CD4-positive, alpha-beta memory T cell (primary cell): ENCODE data around the gene GGNBP2. TPM values are rescaled to one million over a fixed set of nuclear protein-coding genes. Genes with fewer than 3 reads are reported as not detected.
A peak's percentile ranks its signal among the peaks of the same experiment; 100 is the strongest.

ENCODE experiments used
- CTCF ChIA-PET: fragments of 350-600 bp; sonication (Branson Sonifier 250); formaldehyde crosslinking; loops from one replicate; lab custom pipeline; 2021; ENCODE audit warnings: inconsistent platforms; ENCODE audit not compliant: partially characterized antibody; lab: Charles Lee
- POLR2A ChIA-PET: fragments of 350-600 bp; sonication (Branson Sonifier 250); formaldehyde crosslinking; loops from one replicate; lab custom pipeline; 2021; ENCODE audit not compliant: partially characterized antibody; lab: Charles Lee
- DNase-seq, 5 donors: peaks; one replicate each; pipeline versions ENCODE4 v3.0.0 to v3.0.0-alpha.2; 2020 to 2022; ENCODE audit warnings: mixed read lengths in 1 of 5
- H3K27ac ChIP-seq: one replicate; pipeline ENCODE4 v1.7.0; 2013; ENCODE audit warnings: low read depth, low read length
- H3K27me3 ChIP-seq: 2 replicates; pipeline ENCODE4 v1.7.0; 2013; ENCODE audit warnings: mild to moderate bottlenecking, low read length, moderate library complexity; ENCODE audit not compliant: insufficient read depth
- H3K36me3 ChIP-seq: 2 replicates; pipeline ENCODE4 v1.7.0; 2013; ENCODE audit warnings: mild to moderate bottlenecking, low read length, moderate library complexity; ENCODE audit not compliant: insufficient read depth
- H3K4me1 ChIP-seq: 2 replicates; pipeline ENCODE4 v1.7.0; 2013; ENCODE audit warnings: mild to moderate bottlenecking, low read length, moderate library complexity; ENCODE audit not compliant: insufficient read depth
- H3K4me3 ChIP-seq, 2 donors: one replicate each; pipeline ENCODE4 v1.7.0; 2013; ENCODE audit warnings: low read length in 2 of 2, mild to moderate bottlenecking in 1 of 2
- H3K9me3 ChIP-seq, 2 donors: one replicate each; pipeline ENCODE4 v1.7.0; 2013; ENCODE audit warnings: low read length in 2 of 2, control low read depth in 1 of 2; ENCODE audit not compliant: control insufficient read depth in 1 of 2
- H3K27ac Mint-ChIP-seq, 7 donors: one replicate each; pipeline ENCODE4 v1.8.0; 2020 to 2021; ENCODE audit warnings: mixed read lengths in 7 of 7, mild to moderate bottlenecking in 6 of 7, inconsistent platforms in 3 of 7, moderate library complexity in 3 of 7
- H3K27me3 Mint-ChIP-seq, 2 donors: one replicate each; pipeline ENCODE4 v1.8.0; 2020 to 2021; ENCODE audit warnings: mixed read lengths in 2 of 2
- H3K36me3 Mint-ChIP-seq, 2 donors: one replicate each; pipeline ENCODE4 v1.8.0; 2020 to 2021; ENCODE audit warnings: mixed read lengths in 2 of 2, inconsistent platforms in 1 of 2, mild to moderate bottlenecking in 1 of 2
- H3K4me1 Mint-ChIP-seq, 4 donors: one replicate each; pipeline ENCODE4 v1.8.0; 2020 to 2021; ENCODE audit warnings: mixed read lengths in 4 of 4, mild to moderate bottlenecking in 1 of 4
- H3K4me3 Mint-ChIP-seq, 8 donors: one replicate each; pipeline ENCODE4 v1.8.0; 2020 to 2021; ENCODE audit warnings: mixed read lengths in 8 of 8, mild to moderate bottlenecking in 7 of 8, moderate library complexity in 6 of 8, inconsistent platforms in 3 of 8
- H3K9me3 Mint-ChIP-seq, 8 donors: one replicate each; pipeline ENCODE4 v1.8.0; 2020 to 2021; ENCODE audit warnings: mixed read lengths in 8 of 8, mild to moderate bottlenecking in 5 of 8, inconsistent platforms in 3 of 8, moderate library complexity in 1 of 8
- intact Hi-C: fragments of 100-400 bp; cut with micrococcal nuclease; formaldehyde crosslinking; loops from one replicate; pipeline ENCODE4 v1.15.1; 2023
- polyA plus RNA-seq, 2 donors: library from polyadenylated mRNA; unstranded; fragments of 300-500 nt; fragmentation: Illumina TruSeq; gene quantifications; one replicate each; pipeline ENCODE4 v1.2.3, GENCODE V29; 2021
- total RNA-seq, 2 experiments: library from RNA; stranded (reverse); gene quantifications; one replicate each; pipeline ENCODE4 v1.2.3, GENCODE V29; 2021

Gene GGNBP2
- total and polyA plus RNA-seq, 4 experiments from 2014 or later = 45.5 to 143 (median 112) TPM

- no peak for DNase-seq
- intact Hi-C loops = no loop called here
- Histone ChIP-seq H3K4me1 (no peaks in the 10 kb centered on the region), H3K9me3 (no peaks in the 10 kb centered on the region), H3K27me3 (no peaks in the 10 kb centered on the region), H3K4me3 (no peak overlapping the region), H3K27ac (no peak overlapping the region), H3K36me3 (peaks cover 61% of the 10 kb centered on the region)
- ChIA-PET CTCF (interaction anchor here (0.9 to 1.4 kb wide), 2 partner anchors 18 to 464 kb away, joined by 4 to 8 read pairs; partner anchors contain the start of gene MRM1), POLR2A (interaction anchor here (0.6 kb wide), 1 partner anchor 501 kb away, joined by 4 read pairs; no protein-coding TSS in a partner anchor)
- Mint-ChIP-seq H3K27ac (peak overlapping the region in 1 of 7 donors; percentile 51), H3K36me3 (peaks cover 22 to 68% of the 10 kb centered on the region in 2 donors), H3K9me3 (no peaks in the 10 kb centered on the region), H3K4me1 (peaks cover 0 to 2% (median under 1%) of the 10 kb centered on the region in 4 donors), H3K4me3 (no peak overlapping the region), H3K27me3 (no peaks in the 10 kb centered on the region)
Observed at GRCh38 chr17:36583787-36584186, 39.1 kb downstream of the GGNBP2 start.

DNA sequence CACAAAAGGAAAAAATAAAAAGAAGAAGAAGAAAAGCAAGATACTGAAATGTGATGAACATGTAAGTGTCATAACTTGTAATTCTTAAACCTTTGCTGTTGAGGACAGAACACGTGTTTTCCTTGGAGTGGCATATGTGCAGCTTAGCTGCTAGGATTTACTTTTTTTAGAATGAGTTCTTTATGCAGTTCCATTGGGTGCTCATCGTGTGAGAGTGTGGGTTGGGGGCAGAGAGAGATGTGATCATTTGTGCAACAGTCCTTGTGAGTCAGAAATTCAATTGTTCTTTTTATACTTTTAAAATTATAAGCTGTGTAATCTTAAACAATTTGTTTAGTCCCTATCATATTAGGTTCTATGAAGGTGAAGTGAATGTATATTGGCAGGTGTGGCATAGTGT, 41.4 kb downstream of the GGNBP2 start:
- no peak for DNase-seq

GRCh38 chr17:36590082-36590481, 45.4 kb downstream of the GGNBP2 start:
- Mint-ChIP-seq H3K9me3 (no peaks in the 10 kb centered on the region), H3K36me3 (peaks cover 11 to 36% of the 10 kb centered on the region in 2 donors), H3K27me3 (no peaks in the 10 kb centered on the region), H3K4me1 (peaks cover 9 to 19% (median 16%) of the 10 kb centered on the region in 4 donors), H3K4me3 (peak overlapping the region in 1 of 8 donors; percentile 35), H3K27ac (peak overlapping the region in 4 of 7 donors; percentile 17 to 60 (median 29))
- ChIA-PET POLR2A (interaction anchor here (1.8 to 4.2 kb wide), 2 partner anchors 12 to 54 kb away, joined by 5 to 39 read pairs; partner anchors contain the start of genes MRM1 and PIGW), CTCF (interaction anchor here (5.4 kb wide), 1 partner anchor 12 kb away, joined by 34 read pairs; the partner anchor contains the start of gene MRM1)
- DNase-seq = no peak
- Histone ChIP-seq H3K36me3 (peaks cover 31% of the 10 kb centered on the region), H3K9me3 (no peaks in the 10 kb centered on the region), H3K4me1 (peaks cover 20% of the 10 kb centered on the region), H3K27ac (no peak overlapping the region), H3K4me3 (no peak overlapping the region), H3K27me3 (no peaks in the 10 kb centered on the region)
- intact Hi-C loops = no loop called here

More for the DNA sequence above, 41.4 kb downstream of the GGNBP2 start:
- Histone ChIP-seq H3K9me3 (no peaks in the 10 kb centered on the region), H3K27me3 (no peaks in the 10 kb centered on the region), H3K4me3 (no peak overlapping the region), H3K27ac (no peak overlapping the region), H3K4me1 (peaks cover 3% of the 10 kb centered on the region), H3K36me3 (peaks cover 60% of the 10 kb centered on the region)
- no peaks in the 10 kb centered on the region for H3K27me3 Mint-ChIP-seq
- H3K27ac Mint-ChIP-seq = no peak overlapping the region
- peaks cover 3 to 5% (median 4%) of the 10 kb centered on the region in 4 donors for H3K4me1 Mint-ChIP-seq
- ChIA-PET POLR2A (interaction anchor here (1.5 kb wide), 1 partner anchor 41 kb away, joined by 4 read pairs; no protein-coding TSS in a partner anchor), CTCF (interaction anchor here (2.9 kb wide), 1 partner anchor 16 kb away, joined by 13 read pairs; the partner anchor contains the start of gene MRM1)
- H3K4me3 Mint-ChIP-seq = no peak overlapping the region
- H3K9me3 Mint-ChIP-seq = no peaks in the 10 kb centered on the region
- H3K36me3 Mint-ChIP-seq = peaks cover 14 to 64% of the 10 kb centered on the region in 2 donors
- intact Hi-C loops = no loop called here

- ChIA-PET CTCF (interaction anchor here (1.1 to 5.4 kb wide), 2 partner anchors 10 to 19 kb away, joined by 3 to 34 read pairs; partner anchors contain the start of gene MRM1), POLR2A (interaction anchor here (1.0 to 4.2 kb wide), 4 partner anchors 11 to 58 kb away, joined by 4 to 39 read pairs (median 10); partner anchors contain the start of genes GGNBP2, MRM1, MYO19 and PIGW)
- peak within 1 kb of the TSS; percentile 66 for H3K27ac ChIP-seq
- H3K27me3 ChIP-seq = no peaks in the 10 kb centered on the region
- no peaks in the 10 kb centered on the region for H3K9me3 ChIP-seq
- Mint-ChIP-seq H3K36me3 (peaks cover 3 to 26% of the 10 kb centered on the region in 2 donors), H3K27ac (peak within 1 kb of the TSS; percentile 75 to 88 (median 85)), H3K4me1 (peaks cover 9 to 19% (median 16%) of the 10 kb centered on the region in 4 donors), H3K9me3 (no peaks in the 10 kb centered on the region), H3K27me3 (no peaks in the 10 kb centered on the region), H3K4me3 (peak within 1 kb of the TSS; percentile 75 to 86 (median 80))
- intact Hi-C loops = loop anchor here (1.0 kb wide), 2 partner anchors 10 to 46 kb away; partner anchors contain the start of gene MRM1
- peaks cover 20% of the 10 kb centered on the region for H3K4me1 ChIP-seq
- peak; percentile 54 to 72 (median 57) for DNase-seq
- peaks cover 17% of the 10 kb centered on the region for H3K36me3 ChIP-seq
- H3K4me3 ChIP-seq = peak within 1 kb of the TSS; percentile 11 to 62
Observed at GRCh38 chr17:36591434-36592315, 47.0 kb downstream of the GGNBP2 start, which contains the start of gene DHRS11. Gene DHRS11, plus strand, starts transcription at chr17:36591879. Its CDS starts 131 bp downstream, at chr17:36592010.

GRCh38 chr17:36592316-36592715, 47.6 kb downstream of the GGNBP2 start:
- Mint-ChIP-seq H3K36me3 (peaks cover 3 to 21% of the 10 kb centered on the region in 2 donors), H3K27me3 (no peaks in the 10 kb centered on the region), H3K9me3 (no peaks in the 10 kb centered on the region), H3K27ac (peak overlapping the region in 4 of 7 donors; percentile 22 to 66 (median 36)), H3K4me1 (peaks cover 9 to 19% (median 16%) of the 10 kb centered on the region in 4 donors), H3K4me3 (peak overlapping the region; percentile 35 to 82 (median 68))
- H3K27ac ChIP-seq = peak overlapping the region; percentile 66
- CTCF ChIA-PET = interaction anchor here (1.1 to 5.4 kb wide), 2 partner anchors 10 to 18 kb away, joined by 3 to 34 read pairs; partner anchors contain the start of gene MRM1
- no peak for DNase-seq
- H3K36me3 ChIP-seq = peaks cover 11% of the 10 kb centered on the region
- peaks cover 20% of the 10 kb centered on the region for H3K4me1 ChIP-seq
- H3K27me3 ChIP-seq = no peaks in the 10 kb centered on the region
- H3K4me3 ChIP-seq = peak overlapping the region; percentile 11 to 62
- H3K9me3 ChIP-seq = no peaks in the 10 kb centered on the region
- POLR2A ChIA-PET = interaction anchor here (1.0 to 4.2 kb wide), 4 partner anchors 10 to 58 kb away, joined by 4 to 39 read pairs (median 10); partner anchors contain the start of genes GGNBP2, MRM1, MYO19 and PIGW
- intact Hi-C loops = no loop called here

- Histone ChIP-seq H3K36me3 (peaks cover 8% of the 10 kb centered on the region), H3K27me3 (no peaks in the 10 kb centered on the region), H3K27ac (no peak overlapping the region), H3K4me3 (peak overlapping the region; percentile 11 to 62), H3K9me3 (no peaks in the 10 kb centered on the region), H3K4me1 (peaks cover 20% of the 10 kb centered on the region)
- Mint-ChIP-seq H3K4me3 (peak overlapping the region; percentile 47 to 82 (median 68)), H3K36me3 (peaks cover 2 to 17% of the 10 kb centered on the region in 2 donors), H3K9me3 (no peaks in the 10 kb centered on the region), H3K27me3 (no peaks in the 10 kb centered on the region), H3K27ac (peak overlapping the region in 4 of 7 donors; percentile 22 to 72 (median 39)), H3K4me1 (peaks cover 9 to 23% (median 16%) of the 10 kb centered on the region in 4 donors)
- POLR2A ChIA-PET = interaction anchor here (2.1 to 4.2 kb wide), 3 partner anchors 9 to 59 kb away, joined by 6 to 39 read pairs (median 15); partner anchors contain the start of genes GGNBP2, MRM1, MYO19 and PIGW
- CTCF ChIA-PET = interaction anchor here (1.1 to 5.4 kb wide), 2 partner anchors 9 to 18 kb away, joined by 3 to 34 read pairs; partner anchors contain the start of gene MRM1
- intact Hi-C loops = no loop called here
- DNase-seq = no peak
Observed at GRCh38 chr17:36592716-36593321, 48.1 kb downstream of the GGNBP2 start.
